ENCODE data around the gene GIMAP1. TPM values are rescaled to one million over a fixed set of nuclear protein-coding genes. Genes with fewer than 3 reads are reported as not detected.
A peak's percentile ranks its signal among the peaks of the same experiment; 100 is the strongest.

GIMAP1 gene
- polyA plus RNA-seq, 1 donor (not counting 4 experiments of a cell fraction or from before 2014, with no cell fraction given): not detected

DNA sequence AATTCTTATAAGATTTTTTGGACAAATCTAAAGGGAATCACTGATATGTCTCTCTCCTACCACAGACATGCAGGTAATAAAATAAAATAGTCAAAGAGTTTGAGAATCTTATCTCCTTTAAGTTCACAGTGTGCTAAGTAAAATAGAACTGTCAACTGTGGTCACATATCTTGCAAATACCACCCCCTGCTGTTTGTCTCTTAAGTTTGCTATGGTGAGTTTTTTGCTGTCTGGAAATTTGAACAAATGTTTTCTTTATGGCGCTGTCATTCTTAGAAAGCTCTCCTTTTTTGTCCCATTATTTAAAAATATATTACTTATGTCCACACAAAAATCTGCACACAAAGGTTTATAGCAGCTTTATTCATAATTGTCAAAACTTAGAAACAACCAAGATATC is 40.4 kb downstream of the GIMAP1 start:
- H3K9me1 ChIP-seq (ENCODE audit: control insufficient read depth, extremely low read depth, insufficient read depth, low read length): no peaks in the 10 kb centered on the region
- FAIRE-seq (no peak), DNase-seq (ENCODE audit: low read depth, low spot score) (no peak)
- H3K4me1 ChIP-seq (ENCODE audit: control insufficient read depth, extremely low read depth, insufficient read depth, low read length): no peaks in the 10 kb centered on the region
- H2AFZ ChIP-seq (ENCODE audit: control insufficient read depth, low read length): no peak overlapping the region
- dilution Hi-C loops (cut with MboI; ENCODE audit: extremely low pct_ligation_motif_present, low sequenced_read_pairs): no loop called here
- H4K20me1 ChIP-seq (ENCODE audit: control insufficient read depth, extremely low read depth, insufficient read depth, low read length): no peaks in the 10 kb centered on the region
- no peak overlapping the region for H3K27ac ChIP-seq (ENCODE audit: control insufficient read depth, insufficient read depth, low read length)
- H3K36me3 ChIP-seq (ENCODE audit: control insufficient read depth in 2 of 2, extremely low read depth in 1 of 2, insufficient read depth in 2 of 2, low read length in 2 of 2): no peaks in the 10 kb centered on the region
- H3K27me3 ChIP-seq (ENCODE audit: control insufficient read depth, extremely low read depth, insufficient read depth, low read length): no peaks in the 10 kb centered on the region
- TF ChIP-seq, protein P1, sequence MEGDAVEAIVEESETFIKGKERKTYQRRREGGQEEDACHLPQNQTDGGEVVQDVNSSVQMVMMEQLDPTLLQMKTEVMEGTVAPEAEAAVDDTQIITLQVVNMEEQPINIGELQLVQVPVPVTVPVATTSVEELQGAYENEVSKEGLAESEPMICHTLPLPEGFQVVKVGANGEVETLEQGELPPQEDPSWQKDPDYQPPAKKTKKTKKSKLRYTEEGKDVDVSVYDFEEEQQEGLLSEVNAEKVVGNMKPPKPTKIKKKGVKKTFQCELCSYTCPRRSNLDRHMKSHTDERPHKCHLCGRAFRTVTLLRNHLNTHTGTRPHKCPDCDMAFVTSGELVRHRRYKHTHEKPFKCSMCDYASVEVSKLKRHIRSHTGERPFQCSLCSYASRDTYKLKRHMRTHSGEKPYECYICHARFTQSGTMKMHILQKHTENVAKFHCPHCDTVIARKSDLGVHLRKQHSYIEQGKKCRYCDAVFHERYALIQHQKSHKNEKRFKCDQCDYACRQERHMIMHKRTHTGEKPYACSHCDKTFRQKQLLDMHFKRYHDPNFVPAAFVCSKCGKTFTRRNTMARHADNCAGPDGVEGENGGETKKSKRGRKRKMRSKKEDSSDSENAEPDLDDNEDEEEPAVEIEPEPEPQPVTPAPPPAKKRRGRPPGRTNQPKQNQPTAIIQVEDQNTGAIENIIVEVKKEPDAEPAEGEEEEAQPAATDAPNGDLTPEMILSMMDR (optimal IDR thresholded peaks at IDR 0.05 in 1 of 3, IDR thresholded peaks at IDR 0.05 in 1 of 3, conservative IDR thresholded peaks at IDR 0.05 in 1 of 3; ENCODE audit: extremely low read depth in 1 of 3, insufficient read depth in 2 of 3, low read length in 3 of 3): peak in 1 of 3 experiments; percentile 22
- no peak for TF ChIP-seq EZH2 (IDR thresholded peaks at IDR 0.05; ENCODE audit: low read length)
- H3K79me2 ChIP-seq (ENCODE audit: control insufficient read depth, insufficient read depth, low read length): no peaks in the 10 kb centered on the region
- no peak overlapping the region for H3K4me3 ChIP-seq (ENCODE audit: control insufficient read depth in 2 of 3, extremely low read depth in 1 of 3, insufficient read depth in 2 of 3, low read depth in 1 of 3, low read length in 3 of 3)
- H3K9ac ChIP-seq (ENCODE audit: control insufficient read depth, extremely low read depth, insufficient read depth, low read length): no peak overlapping the region
- H3K4me2 ChIP-seq (ENCODE audit: control insufficient read depth, extremely low read depth, insufficient read depth, low read depth, low read length): no peak overlapping the region
- no peaks in the 10 kb centered on the region for H3K9me3 ChIP-seq (ENCODE audit: control insufficient read depth, low read depth, low read length)

DNA sequence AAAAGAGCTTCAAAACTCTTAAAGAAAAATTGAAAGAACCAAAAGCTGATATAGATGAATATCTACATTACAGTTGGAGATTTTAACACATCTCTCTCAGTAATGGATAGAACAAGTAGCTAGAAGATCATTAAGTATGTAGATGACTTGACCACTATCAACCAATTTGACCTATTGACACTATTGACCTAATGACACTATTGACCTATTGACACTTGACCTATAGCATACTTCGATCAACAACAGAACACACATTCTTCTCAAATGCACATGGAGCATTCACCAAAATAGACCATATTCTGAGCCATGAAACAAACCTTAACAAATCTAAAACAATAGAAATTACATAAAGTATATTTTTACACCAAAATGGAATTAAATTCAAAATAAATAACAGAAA is 43.1 kb downstream of the GIMAP1 start:
- Histone ChIP-seq H3K9ac (ENCODE audit: control insufficient read depth, extremely low read depth, insufficient read depth, low read length) (no peak overlapping the region), H3K9me1 (ENCODE audit: control insufficient read depth, extremely low read depth, insufficient read depth, low read length) (no peaks in the 10 kb centered on the region), H3K4me3 (ENCODE audit: control insufficient read depth in 2 of 3, extremely low read depth in 1 of 3, insufficient read depth in 2 of 3, low read depth in 1 of 3, low read length in 3 of 3) (no peak overlapping the region), H3K27ac (ENCODE audit: control insufficient read depth, insufficient read depth, low read length) (no peak overlapping the region), H3K36me3 (ENCODE audit: control insufficient read depth in 2 of 2, extremely low read depth in 1 of 2, insufficient read depth in 2 of 2, low read length in 2 of 2) (no peaks in the 10 kb centered on the region), H3K79me2 (ENCODE audit: control insufficient read depth, insufficient read depth, low read length) (no peaks in the 10 kb centered on the region), H3K4me2 (ENCODE audit: control insufficient read depth, extremely low read depth, insufficient read depth, low read depth, low read length) (no peak overlapping the region), H3K4me1 (ENCODE audit: control insufficient read depth, extremely low read depth, insufficient read depth, low read length) (no peaks in the 10 kb centered on the region), H3K9me3 (ENCODE audit: control insufficient read depth, low read depth, low read length) (no peaks in the 10 kb centered on the region), H2AFZ (ENCODE audit: control insufficient read depth, low read length) (no peak overlapping the region), H4K20me1 (ENCODE audit: control insufficient read depth, extremely low read depth, insufficient read depth, low read length) (no peaks in the 10 kb centered on the region), H3K27me3 (ENCODE audit: control insufficient read depth, extremely low read depth, insufficient read depth, low read length) (no peaks in the 10 kb centered on the region)
- dilution Hi-C loops (cut with MboI; ENCODE audit: extremely low pct_ligation_motif_present, low sequenced_read_pairs): no loop called here
- TF ChIP-seq, protein P1 (optimal IDR thresholded peaks at IDR 0.05 in 1 of 3, IDR thresholded peaks at IDR 0.05 in 1 of 3, conservative IDR thresholded peaks at IDR 0.05 in 1 of 3; ENCODE audit: extremely low read depth in 1 of 3, insufficient read depth in 2 of 3, low read length in 3 of 3): no peak
- no peak for TF ChIP-seq EZH2 (IDR thresholded peaks at IDR 0.05; ENCODE audit: low read length)
- no peak for DNase-seq (ENCODE audit: low read depth, low spot score)
- no peak for FAIRE-seq

Measured in keratinocyte (primary cell).